CD4-positive, alpha-beta T cell treated with Interferon gamma for 1 hour (primary cell): Measurements from ENCODE around the gene PCDH17.

ENCODE experiments used
- DNase-seq: peaks from one replicate; pipeline ENCODE4 v3.0.0-alpha.2; 2020

The PCDH17 gene

GRCh38 chr13:57740719-57741118, 109.2 kb downstream of the PCDH17 start:
- no peak for DNase-seq

- no peak for DNase-seq
Measured at GRCh38 chr13:57748096-57748495, 116.6 kb downstream of the PCDH17 start.

- no peak for DNase-seq
Measured at GRCh38 chr13:57760951-57761350, 129.4 kb downstream of the PCDH17 start.

GRCh38 chr13:57763689-57764088, 132.1 kb downstream of the PCDH17 start:
- DNase-seq: no peak
